ENCODE measurements around the gene MCCC2.

GRCh38 chr5:71703941-71704340 is 116.8 kb downstream of the MCCC2 start:
- TF ChIP-seq CTCF (optimal IDR thresholded peaks at IDR 0.05 in 1 of 3, IDR thresholded peaks at IDR 0.05 in 1 of 3, conservative IDR thresholded peaks at IDR 0.05 in 1 of 3; ENCODE audit: extremely low read depth in 1 of 3, insufficient read depth in 2 of 3, low read length in 3 of 3) (no peak), EZH2 (IDR thresholded peaks at IDR 0.05; ENCODE audit: low read length) (no peak)
